RCC 7860 (cell line): ENCODE results near the gene AQP11.
"Not testable (repeated sequence)": the region's sequence is repeated elsewhere in the genome, so short reads cannot be mapped to it uniquely, and the experiment has no call there.

Experiments used
- DNase-seq: peaks from one replicate; pipeline ENCODE4 v3.0.0-alpha.2; 2015; ENCODE audit warnings: low spot score
- FAIRE-seq: peaks from 2 replicates; lab custom pipeline; 2012; peaks lifted over from hg19 to GRCh38; lab: Jason Lieb, UNC

The AQP11 gene

GRCh38 chr11:77592727-77593126, 3.0 kb downstream of the AQP11 start:
- FAIRE-seq: no peak
- no peak for DNase-seq

- no peak for FAIRE-seq
- no peak for DNase-seq
Observed at GRCh38 chr11:77593883-77594282, 4.1 kb downstream of the AQP11 start.

GRCh38 chr11:77596626-77597025, 6.9 kb downstream of the AQP11 start:
- FAIRE-seq: no peak
- DNase-seq: no peak

GRCh38 chr11:77598195-77598594, 8.4 kb downstream of the AQP11 start:
- DNase-seq (no peak), FAIRE-seq (no peak)

DNA sequence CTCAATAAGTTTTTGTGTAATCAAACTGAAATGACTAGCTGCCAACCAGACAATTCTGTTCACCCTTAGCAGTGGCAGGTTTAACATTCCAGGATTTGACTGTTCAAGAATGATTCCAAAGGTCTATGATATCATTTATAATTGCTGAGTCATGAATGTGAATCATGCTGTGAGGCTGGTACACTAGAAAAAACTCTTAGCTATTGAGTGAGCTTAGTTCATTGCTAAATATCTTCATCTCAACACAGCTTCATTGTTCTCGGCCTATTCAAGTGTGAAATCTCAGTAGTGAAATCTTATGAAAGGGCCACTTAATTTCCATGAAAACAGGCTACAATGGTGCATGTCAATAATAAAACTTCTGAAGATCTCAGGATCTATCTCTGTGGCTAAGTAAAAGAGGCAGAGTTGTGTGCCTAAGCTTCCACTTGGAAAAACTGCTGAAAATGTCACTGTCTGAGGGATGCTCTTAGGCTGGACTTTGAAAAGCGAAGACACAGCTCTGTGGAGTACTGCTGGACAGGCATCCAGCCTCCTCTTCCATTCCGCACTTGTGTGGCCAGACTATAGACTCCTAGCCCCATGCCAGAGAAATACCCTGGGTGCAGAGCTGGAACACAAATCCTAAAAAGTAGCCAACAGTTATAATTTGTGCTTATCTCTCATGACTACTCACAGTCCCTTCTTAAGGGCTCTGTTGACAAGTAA, 12.8 kb downstream of the AQP11 start:
- peak; percentile 95 for FAIRE-seq
- peak; percentile 91 for DNase-seq

DNA sequence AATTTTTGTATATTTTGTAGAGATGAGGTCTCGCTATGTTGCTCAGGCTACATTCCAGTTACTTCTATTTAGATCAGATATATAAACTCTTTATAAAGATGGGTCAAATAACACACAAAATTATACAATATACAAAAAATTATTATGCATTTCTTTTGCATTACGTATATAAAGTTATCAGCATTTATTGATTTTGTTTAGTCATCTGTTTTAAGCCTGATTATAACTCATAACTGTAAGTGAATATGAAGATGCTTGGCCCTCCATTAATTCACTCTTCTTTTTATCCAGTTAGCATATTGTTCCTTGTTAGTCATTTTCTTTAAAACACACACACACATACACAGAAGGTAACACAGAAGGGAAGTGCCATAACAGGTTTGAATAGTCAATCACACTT, 14.5 kb downstream of the AQP11 start:
- DNase-seq: no peak
- no peak for FAIRE-seq

- no peak for FAIRE-seq
- no peak for DNase-seq
Observed at GRCh38 chr11:77609234-77609633, 19.5 kb downstream of the AQP11 start.

- FAIRE-seq (no peak), DNase-seq (no peak)
Observed at GRCh38 chr11:77611921-77612320, 22.2 kb downstream of the AQP11 start.

GRCh38 chr11:77617892-77618291, 28.1 kb downstream of the AQP11 start:
- FAIRE-seq (no peak), DNase-seq (no peak)

DNA sequence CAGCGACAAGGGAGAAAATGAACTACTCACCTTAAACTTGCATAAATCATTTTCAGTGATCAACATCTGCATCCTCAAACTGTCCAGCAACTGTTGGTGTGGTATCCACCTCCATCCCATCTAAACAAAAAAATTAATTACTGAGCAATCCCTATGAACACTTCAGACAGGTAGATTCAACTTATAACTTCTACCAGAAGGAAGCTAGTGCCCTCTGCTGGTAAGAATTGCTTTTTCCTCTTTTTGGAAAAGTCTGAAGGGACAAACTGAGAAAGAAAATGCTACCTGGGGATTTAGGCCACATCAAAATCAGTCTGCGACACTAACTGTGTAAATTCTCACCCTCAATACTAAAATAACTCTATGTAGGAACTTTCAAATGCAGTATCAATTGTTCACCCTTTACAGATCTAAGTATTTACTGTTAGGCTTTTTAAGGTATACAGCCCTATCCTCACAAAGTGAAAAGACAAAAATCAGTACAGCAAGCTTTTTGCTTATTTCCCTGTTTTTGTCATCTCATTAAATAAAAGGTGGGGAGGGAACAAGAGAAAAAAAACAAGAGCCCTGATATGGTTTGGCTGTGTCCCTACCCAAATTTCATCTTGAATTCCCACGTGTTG, 29.9 kb downstream of the AQP11 start:
- FAIRE-seq (no peak), DNase-seq (peak; percentile 42)

- FAIRE-seq (no peak), DNase-seq (no peak)
Observed at GRCh38 chr11:77630157-77630710, 40.5 kb downstream of the AQP11 start.

DNA sequence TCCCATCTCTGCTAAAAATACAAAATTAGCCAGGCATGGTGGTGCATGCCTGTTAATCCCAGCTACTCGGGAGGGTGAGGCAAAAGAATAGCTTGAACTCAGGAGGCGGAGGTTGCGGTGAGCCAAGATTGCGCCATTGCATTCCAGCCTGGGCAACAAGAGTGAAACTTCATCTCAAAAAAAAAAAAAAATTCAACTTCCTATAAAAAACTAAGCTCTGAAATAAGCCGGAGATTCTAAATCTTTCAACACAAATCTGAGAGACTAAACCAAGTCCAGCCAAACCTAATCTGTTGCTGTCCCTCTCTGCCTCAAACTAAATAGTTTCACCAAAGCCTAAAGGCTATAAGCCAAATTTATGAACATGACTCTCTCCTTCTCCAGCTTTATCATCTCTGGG, 44.2 kb downstream of the AQP11 start:
- not testable (repeated sequence) for FAIRE-seq, DNase-seq

GRCh38 chr11:77636731-77637344, 47.1 kb downstream of the AQP11 start:
- no peak for DNase-seq
- FAIRE-seq: no peak

GRCh38 chr11:77637345-77638165, 47.8 kb downstream of the AQP11 start, which contains the start of gene CLNS1A:
TSS of gene CLNS1A (minus strand) at chr11:77637794. CDS start at chr11:77637714, 80 bp downstream.
- DNase-seq (peak; percentile 78), FAIRE-seq (no peak)

DNA sequence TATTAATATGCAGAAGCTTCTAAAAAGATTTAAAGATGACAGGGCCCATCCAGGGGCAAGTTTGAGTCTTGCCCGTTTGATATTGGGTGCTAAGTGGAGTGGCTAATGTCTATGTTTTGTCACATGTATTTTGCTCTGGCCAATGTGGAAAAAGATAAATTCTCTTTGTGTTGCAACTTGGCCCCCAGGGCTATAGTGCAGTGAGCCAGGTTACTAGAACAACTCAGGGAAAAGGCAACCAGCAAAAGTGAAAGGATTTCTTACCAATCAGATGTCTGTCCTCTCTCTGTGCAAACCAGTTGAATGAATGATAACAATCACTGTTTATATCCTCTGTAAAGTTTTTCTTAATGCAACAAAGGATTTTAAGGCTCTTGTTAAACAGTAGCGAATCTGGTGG, 52.5 kb downstream of the AQP11 start:
- DNase-seq (no peak), FAIRE-seq (no peak)

GRCh38 chr11:77644887-77645286, 55.1 kb downstream of the AQP11 start:
- FAIRE-seq (no peak), DNase-seq (no peak)

- DNase-seq: no peak
- FAIRE-seq: no peak
Observed at GRCh38 chr11:77647654-77648305, 58.0 kb downstream of the AQP11 start.

DNA sequence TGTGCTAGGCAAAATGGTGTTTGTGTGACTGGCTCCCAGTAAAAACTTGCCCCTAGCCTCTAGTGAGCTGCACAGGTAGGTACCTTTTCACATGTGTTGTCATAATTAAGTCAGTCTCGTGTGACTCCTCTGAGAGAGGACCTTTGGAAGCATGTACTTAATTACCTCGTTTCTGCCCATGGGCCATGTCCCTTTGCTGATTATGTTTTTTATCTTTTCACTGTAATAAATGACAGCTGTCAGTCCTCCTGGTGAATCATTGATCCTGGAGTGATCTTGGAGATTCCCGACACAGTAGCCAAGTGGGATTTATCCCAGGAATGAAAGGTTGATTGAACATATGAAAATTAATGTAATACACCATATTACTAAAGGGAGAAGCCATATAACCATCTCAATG, 60.4 kb downstream of the AQP11 start:
- FAIRE-seq (no peak), DNase-seq (no peak)

DNA sequence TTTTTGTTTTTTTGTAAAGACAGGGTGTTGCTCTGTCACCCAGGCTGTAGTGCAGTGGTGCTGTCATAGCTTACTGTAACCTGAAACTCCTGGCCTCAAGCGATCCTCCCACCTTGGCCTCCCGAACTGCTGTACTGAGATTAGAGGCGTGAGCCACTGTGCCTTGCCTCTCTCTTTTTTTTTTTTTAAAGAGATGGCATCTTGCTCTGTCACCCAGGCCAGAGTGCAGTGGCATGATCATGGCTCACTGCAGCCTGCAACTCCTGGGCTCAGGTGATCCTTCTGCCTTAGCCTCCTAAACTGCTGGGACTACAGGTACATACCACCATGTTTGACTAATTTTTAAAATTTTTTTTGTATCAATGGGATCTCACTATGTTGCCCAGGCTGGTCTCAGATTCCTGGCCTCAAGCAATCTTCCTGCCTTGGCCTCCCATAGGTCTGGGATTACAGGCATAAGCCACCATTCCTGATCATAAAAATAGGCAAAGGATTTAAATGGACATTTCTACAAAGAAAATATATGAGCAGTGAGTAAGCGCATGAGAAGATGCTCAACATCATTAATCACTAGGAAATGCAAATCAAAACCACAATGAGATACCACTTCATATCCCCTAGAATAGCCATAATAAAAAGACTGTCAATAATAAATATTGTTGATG, 65.1 kb downstream of the AQP11 start:
- DNase-seq (no peak), FAIRE-seq (no peak)

DNA sequence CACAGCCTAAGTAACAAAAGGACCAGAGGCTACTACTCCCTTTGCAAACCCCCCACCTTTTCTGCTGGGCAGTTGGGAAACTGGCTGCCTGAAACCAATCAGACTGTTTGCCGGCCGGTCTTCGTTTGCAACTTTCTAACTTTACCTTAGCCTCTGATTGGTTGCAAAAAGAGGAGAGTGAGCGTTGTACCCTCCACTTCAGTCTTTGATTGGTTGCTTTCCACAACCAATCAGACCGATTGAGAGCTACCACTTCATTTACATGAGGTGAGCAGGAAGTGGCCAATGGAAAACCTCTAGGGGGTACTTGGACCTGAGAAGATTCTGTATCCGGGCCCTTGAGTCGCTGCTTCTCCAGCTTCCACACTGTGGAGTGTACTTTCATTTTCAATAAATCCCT, 66.6 kb downstream of the AQP11 start:
- FAIRE-seq (no peak), DNase-seq (no peak)
